Activated naive CD8-positive, alpha-beta T cell treated with anti-CD3 and anti-CD28 coated beads, Interleukin-2, amount 50 U/mL, for 24 hours (primary cell): Measurements from ENCODE around the gene ABCA2.

Experiments
- ATAC-seq: fragments of 150-1000 bp; cut with Tn5 transposase; one replicate; pipeline ENCODE4 v1.10.0; 2021
- DNase-seq: peaks from one replicate; pipeline ENCODE4 v3.0.0; 2021
- H3K27ac Mint-ChIP-seq: one replicate; pipeline ENCODE4 v1.8.0; 2021; ENCODE audit warnings: mild to moderate bottlenecking, mixed read lengths
- H3K27me3 Mint-ChIP-seq: one replicate; pipeline ENCODE4 v1.8.0; 2021; ENCODE audit warnings: mixed read lengths
- H3K36me3 Mint-ChIP-seq: one replicate; pipeline ENCODE4 v1.8.0; 2021; ENCODE audit warnings: low read depth, mixed read lengths
- H3K4me1 Mint-ChIP-seq: one replicate; pipeline ENCODE4 v1.8.0; 2021; ENCODE audit warnings: mixed read lengths
- H3K4me3 Mint-ChIP-seq: one replicate; pipeline ENCODE4 v1.8.0; 2021; ENCODE audit warnings: mild to moderate bottlenecking, moderate library complexity, mixed read lengths
- H3K9me3 Mint-ChIP-seq: one replicate; pipeline ENCODE4 v1.8.0; 2021; ENCODE audit warnings: mixed read lengths

Gene ABCA2

GRCh38 chr9:136997371-136997770, 30.7 kb downstream of the ABCA2 start:
- ATAC-seq, result no peak
- peaks cover 5% of the 10 kb centered on the region for H3K27me3 Mint-ChIP-seq
- H3K4me3 Mint-ChIP-seq, result no peak overlapping the region

GRCh38 chr9:136996361-136997292, 31.4 kb downstream of the ABCA2 start, which contains the start of gene CLIC3:
TSS of gene CLIC3 (minus strand) at chr9:136996568. CDS start at chr9:136996543, 25 bp downstream.
- ATAC-seq, result no peak

More at GRCh38 chr9:136997371-136997770, 30.7 kb downstream of the ABCA2 start:
- peak; percentile 14 for DNase-seq
- Mint-ChIP-seq H3K9me3 (no peaks in the 10 kb centered on the region), H3K4me1 (peaks cover 56% of the 10 kb centered on the region), H3K36me3 (no peaks in the 10 kb centered on the region), H3K27ac (peak overlapping the region; percentile 22)

GRCh38 chr9:136995772-136996311, 32.2 kb downstream of the ABCA2 start:
- no peak overlapping the region for H3K4me3 Mint-ChIP-seq
- H3K27me3 Mint-ChIP-seq, result peaks cover 5% of the 10 kb centered on the region
- ATAC-seq (no peak), DNase-seq (no peak)
- no peaks in the 10 kb centered on the region for H3K9me3 Mint-ChIP-seq
- H3K27ac Mint-ChIP-seq, result no peak overlapping the region
- H3K36me3 Mint-ChIP-seq, result no peaks in the 10 kb centered on the region
- peaks cover 58% of the 10 kb centered on the region for H3K4me1 Mint-ChIP-seq

More at GRCh38 chr9:136996361-136997292, 31.4 kb downstream of the ABCA2 start, which contains the start of gene CLIC3:
- DNase-seq, result peak; percentile 47
- Mint-ChIP-seq H3K4me1 (peaks cover 57% of the 10 kb centered on the region), H3K4me3 (peak within 1 kb of the TSS; percentile 21), H3K27me3 (peaks cover 5% of the 10 kb centered on the region), H3K9me3 (no peaks in the 10 kb centered on the region), H3K27ac (no peak within 1 kb of the TSS), H3K36me3 (no peaks in the 10 kb centered on the region)

- Mint-ChIP-seq H3K27ac (no peak overlapping the region), H3K36me3 (no peaks in the 10 kb centered on the region), H3K4me3 (no peak overlapping the region), H3K9me3 (no peaks in the 10 kb centered on the region), H3K27me3 (peaks cover 5% of the 10 kb centered on the region), H3K4me1 (peaks cover 54% of the 10 kb centered on the region)
- no peak for DNase-seq
- ATAC-seq, result no peak
These were observed 32.7 kb downstream of the ABCA2 start for GRCh38 chr9:136995362-136995761.

- Mint-ChIP-seq H3K27ac (no peak overlapping the region), H3K4me3 (no peak overlapping the region), H3K4me1 (peaks cover 49% of the 10 kb centered on the region), H3K27me3 (peaks cover 5% of the 10 kb centered on the region), H3K9me3 (no peaks in the 10 kb centered on the region), H3K36me3 (no peaks in the 10 kb centered on the region)
- ATAC-seq (no peak), DNase-seq (no peak)
These were observed 33.2 kb downstream of the ABCA2 start for GRCh38 chr9:136994888-136995230.

GRCh38 chr9:136994180-136994887, 33.7 kb downstream of the ABCA2 start:
- Mint-ChIP-seq H3K9me3 (no peaks in the 10 kb centered on the region), H3K36me3 (no peaks in the 10 kb centered on the region), H3K4me1 (peaks cover 44% of the 10 kb centered on the region), H3K27ac (no peak overlapping the region), H3K27me3 (peaks cover 5% of the 10 kb centered on the region), H3K4me3 (peak overlapping the region; percentile 85)
- DNase-seq, result no peak
- no peak for ATAC-seq

GRCh38 chr9:136992819-136993369, 35.1 kb downstream of the ABCA2 start:
- peak overlapping the region; percentile 76 for H3K27ac Mint-ChIP-seq
- peaks cover 5% of the 10 kb centered on the region for H3K27me3 Mint-ChIP-seq
- no peaks in the 10 kb centered on the region for H3K36me3 Mint-ChIP-seq
- no peak for DNase-seq
- ATAC-seq, result no peak
- H3K4me1 Mint-ChIP-seq, result peaks cover 29% of the 10 kb centered on the region
- H3K4me3 Mint-ChIP-seq, result peak overlapping the region; percentile 85
- H3K9me3 Mint-ChIP-seq, result no peaks in the 10 kb centered on the region

- Mint-ChIP-seq H3K4me1 (peaks cover 22% of the 10 kb centered on the region), H3K27me3 (peaks cover 5% of the 10 kb centered on the region), H3K4me3 (peak within 1 kb of the TSS; percentile 85), H3K36me3 (no peaks in the 10 kb centered on the region), H3K9me3 (no peaks in the 10 kb centered on the region), H3K27ac (peak within 1 kb of the TSS; percentile 76)
- peak; percentile 83 for ATAC-seq
- peak; percentile 98 for DNase-seq
These were observed 35.8 kb downstream of the ABCA2 start, which contains the start of gene PAXX for GRCh38 chr9:136991993-136992818. TSS of gene PAXX (plus strand) at chr9:136992422. CDS start at chr9:136992444, 22 bp downstream.

GRCh38 chr9:136990242-136990911, 37.7 kb downstream of the ABCA2 start:
- Mint-ChIP-seq H3K4me3 (no peak overlapping the region), H3K27me3 (peaks cover 13% of the 10 kb centered on the region), H3K4me1 (peaks cover 14% of the 10 kb centered on the region), H3K9me3 (no peaks in the 10 kb centered on the region), H3K27ac (no peak overlapping the region), H3K36me3 (no peaks in the 10 kb centered on the region)
- ATAC-seq (no peak), DNase-seq (no peak)

GRCh38 chr9:136988872-136989271, 39.2 kb downstream of the ABCA2 start:
- DNase-seq (no peak), ATAC-seq (no peak)
- Mint-ChIP-seq H3K36me3 (no peaks in the 10 kb centered on the region), H3K9me3 (no peaks in the 10 kb centered on the region), H3K27ac (no peak overlapping the region), H3K4me1 (peaks cover 15% of the 10 kb centered on the region), H3K27me3 (peaks cover 17% of the 10 kb centered on the region), H3K4me3 (no peak overlapping the region)

- peaks cover 3% of the 10 kb centered on the region for H3K4me1 Mint-ChIP-seq
- H3K27me3 Mint-ChIP-seq, result peaks cover 25% of the 10 kb centered on the region
- no peak overlapping the region for H3K4me3 Mint-ChIP-seq
- H3K36me3 Mint-ChIP-seq, result no peaks in the 10 kb centered on the region
- no peaks in the 10 kb centered on the region for H3K9me3 Mint-ChIP-seq
- ATAC-seq, result no peak
- H3K27ac Mint-ChIP-seq, result no peak overlapping the region
- no peak for DNase-seq
These were observed 42.2 kb downstream of the ABCA2 start for GRCh38 chr9:136985853-136986252.

GRCh38 chr9:136985027-136985602, 42.9 kb downstream of the ABCA2 start:
- no peaks in the 10 kb centered on the region for H3K36me3 Mint-ChIP-seq
- peaks cover 3% of the 10 kb centered on the region for H3K4me1 Mint-ChIP-seq
- no peaks in the 10 kb centered on the region for H3K9me3 Mint-ChIP-seq
- ATAC-seq (no peak), DNase-seq (no peak)
- H3K4me3 Mint-ChIP-seq, result no peak overlapping the region
- H3K27me3 Mint-ChIP-seq, result peaks cover 30% of the 10 kb centered on the region
- H3K27ac Mint-ChIP-seq, result no peak overlapping the region

- ATAC-seq (no peak), DNase-seq (no peak)
- Mint-ChIP-seq H3K27ac (no peak overlapping the region), H3K9me3 (no peaks in the 10 kb centered on the region), H3K36me3 (no peaks in the 10 kb centered on the region), H3K27me3 (peaks cover 30% of the 10 kb centered on the region), H3K4me1 (peaks cover 3% of the 10 kb centered on the region), H3K4me3 (no peak overlapping the region)
These were observed 43.5 kb downstream of the ABCA2 start for GRCh38 chr9:136984464-136985026.
